GM21619 (cell line): Measurements from ENCODE around the gene SPTBN5.

Experiments
- ATAC-seq: cut with Tn5 transposase; IDR thresholded peaks from one replicate; pipeline ENCODE4 v1.9.1; 2021; ENCODE audit not compliant: unreplicated experiment

Gene SPTBN5

DNA sequence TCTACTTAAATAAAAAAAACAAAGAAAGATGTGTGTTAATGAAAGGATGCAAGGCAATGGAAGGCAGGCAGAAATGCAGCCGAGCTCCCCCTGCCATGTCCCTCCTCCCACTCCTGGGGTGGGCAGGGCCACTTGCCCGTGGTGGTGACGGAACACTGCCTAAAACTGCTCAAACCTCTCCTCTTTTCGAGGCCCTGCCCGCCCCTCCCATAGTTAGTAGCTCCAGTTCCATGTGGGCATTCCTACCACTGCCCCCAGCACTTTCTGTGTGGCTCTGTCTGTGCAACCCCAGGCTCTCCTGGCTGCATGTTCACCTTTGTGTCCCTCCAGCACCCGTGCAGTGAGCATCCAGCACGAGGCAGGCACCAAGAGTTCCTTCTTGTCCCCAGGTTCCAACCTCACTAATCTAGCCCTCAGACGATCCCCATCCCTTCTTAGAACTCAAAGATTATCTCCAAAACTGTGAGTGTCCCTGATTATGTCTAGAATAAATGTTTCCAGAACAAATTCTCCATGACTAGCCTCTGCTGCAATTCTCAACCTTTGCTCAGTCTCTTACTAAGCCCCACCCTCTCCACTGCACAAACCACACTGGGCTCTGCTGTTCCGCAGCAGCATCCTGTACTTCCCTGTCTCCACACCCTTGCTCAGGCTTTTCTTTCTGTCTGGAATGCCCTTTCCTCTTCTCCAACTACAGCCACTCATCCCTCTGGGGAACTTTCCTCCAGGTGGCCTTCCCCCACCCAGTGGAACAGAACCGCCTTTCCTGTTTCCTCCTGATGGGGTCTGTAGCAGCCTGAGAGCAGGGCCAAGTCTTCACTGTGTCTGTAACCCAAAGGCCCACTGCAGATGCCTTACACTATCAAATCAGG is 32.6 kb upstream of the SPTBN5 start:
- no peak for ATAC-seq

GRCh38 chr15:41925086-41925608 is 31.3 kb upstream of the SPTBN5 start:
- no peak for ATAC-seq

- ATAC-seq: no peak
These were observed 29.6 kb upstream of the SPTBN5 start for GRCh38 chr15:41923401-41923997.

DNA sequence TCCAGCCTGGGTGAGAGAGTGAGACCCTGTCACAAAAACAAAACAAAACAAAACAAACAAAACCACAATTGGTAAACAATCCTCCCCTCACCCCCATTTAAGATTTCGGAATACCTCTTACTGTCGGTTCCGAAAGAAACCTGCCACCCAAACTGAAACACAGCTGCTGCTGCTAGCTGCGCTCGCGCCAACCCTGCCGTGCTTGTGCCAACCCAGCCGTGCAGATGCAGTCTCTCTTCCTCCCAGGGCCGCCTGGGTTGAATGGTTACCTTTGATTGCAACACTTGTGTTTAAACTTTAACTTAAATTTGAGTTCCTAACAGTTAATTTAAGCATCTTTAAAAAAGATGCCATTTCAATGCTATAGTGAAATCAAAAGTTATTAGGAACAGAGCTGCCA is 28.5 kb upstream of the SPTBN5 start:
- no peak for ATAC-seq

- no peak for ATAC-seq
These were observed 27.8 kb upstream of the SPTBN5 start for GRCh38 chr15:41921639-41922038.

DNA sequence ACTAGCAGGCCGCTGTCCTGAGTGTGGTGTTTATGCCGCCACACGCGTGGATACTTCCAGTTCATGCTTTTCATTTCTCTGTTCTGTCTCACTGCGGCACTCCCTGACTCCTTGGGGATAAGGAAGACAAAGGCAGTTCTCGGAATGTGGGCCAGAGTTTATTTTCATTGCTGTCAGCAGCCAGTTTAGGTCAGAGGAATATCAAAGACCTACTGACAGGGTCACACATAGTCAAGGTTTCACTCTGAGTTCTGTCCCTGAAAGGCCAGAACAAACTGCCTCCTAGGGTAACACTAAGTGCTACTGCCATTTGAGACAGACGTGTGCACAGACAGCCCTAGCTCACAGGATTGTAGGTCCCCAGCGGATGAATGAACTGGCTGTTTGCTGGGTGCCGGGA is 27.3 kb upstream of the SPTBN5 start:
- ATAC-seq: no peak

DNA sequence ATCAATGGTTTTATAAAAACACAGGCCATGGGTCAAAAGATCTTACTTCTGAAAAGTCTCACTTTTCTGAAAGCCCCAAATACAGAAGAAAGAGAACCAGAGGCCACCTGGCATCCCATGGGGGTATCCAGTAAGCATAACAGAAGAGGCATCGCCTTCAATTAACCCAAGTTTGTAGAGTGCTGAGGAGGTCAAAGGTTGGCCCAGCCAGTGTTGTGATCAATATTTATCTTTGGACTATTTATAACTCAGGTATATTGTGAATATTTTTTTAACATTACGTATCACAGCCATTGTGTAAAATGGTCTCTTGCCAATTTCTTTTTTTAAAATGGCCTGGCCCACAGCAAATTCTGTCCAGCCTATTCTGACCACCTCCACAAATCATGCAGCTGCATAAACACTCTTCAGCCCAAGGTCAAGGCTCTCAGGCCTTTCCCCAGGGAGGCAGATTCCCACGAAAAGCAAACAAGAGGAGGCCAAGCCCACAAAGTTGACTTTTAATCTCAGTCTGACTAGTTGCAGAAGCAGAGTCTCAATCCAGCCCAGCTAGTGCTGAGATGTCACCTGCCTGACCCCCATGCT is 26.2 kb upstream of the SPTBN5 start:
- ATAC-seq: no peak

GRCh38 chr15:41919201-41919820 is 25.5 kb upstream of the SPTBN5 start:
- no peak for ATAC-seq

GRCh38 chr15:41918506-41919126 is 24.8 kb upstream of the SPTBN5 start:
- ATAC-seq: no peak

DNA sequence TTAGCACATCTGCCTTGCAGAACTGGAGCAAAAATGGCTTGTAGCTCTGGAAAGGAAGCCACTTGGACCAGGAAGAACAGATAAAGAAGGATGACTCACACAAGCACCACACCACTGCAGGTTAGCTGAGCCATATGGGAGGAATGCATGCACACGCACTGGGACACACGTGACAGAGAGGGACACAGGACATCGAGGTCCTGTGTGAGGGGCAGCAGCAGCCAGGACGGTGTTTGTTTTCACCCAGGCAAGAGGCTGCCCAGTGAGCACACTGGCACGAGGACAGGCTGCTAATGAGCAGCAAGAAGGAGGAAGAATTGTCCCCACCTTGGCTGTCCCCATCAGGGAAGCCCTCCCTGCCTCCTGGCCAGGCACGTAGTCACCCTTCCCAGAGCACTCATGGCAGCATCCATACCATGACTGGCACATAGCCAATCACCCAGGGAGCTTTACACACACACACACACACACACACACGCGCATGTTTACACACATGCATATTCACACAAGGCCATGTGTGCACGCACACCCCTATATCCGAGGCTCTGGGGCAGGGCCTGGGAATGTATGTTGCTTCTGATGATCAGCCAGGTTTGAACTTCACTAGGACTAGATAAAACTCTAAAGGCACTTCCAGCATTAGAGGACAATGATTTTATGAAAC is 24.0 kb upstream of the SPTBN5 start:
- no peak for ATAC-seq

GRCh38 chr15:41915255-41915994 is 21.6 kb upstream of the SPTBN5 start:
- ATAC-seq: no peak

- no peak for ATAC-seq
These were observed 20.6 kb upstream of the SPTBN5 start for GRCh38 chr15:41914411-41914810.

DNA sequence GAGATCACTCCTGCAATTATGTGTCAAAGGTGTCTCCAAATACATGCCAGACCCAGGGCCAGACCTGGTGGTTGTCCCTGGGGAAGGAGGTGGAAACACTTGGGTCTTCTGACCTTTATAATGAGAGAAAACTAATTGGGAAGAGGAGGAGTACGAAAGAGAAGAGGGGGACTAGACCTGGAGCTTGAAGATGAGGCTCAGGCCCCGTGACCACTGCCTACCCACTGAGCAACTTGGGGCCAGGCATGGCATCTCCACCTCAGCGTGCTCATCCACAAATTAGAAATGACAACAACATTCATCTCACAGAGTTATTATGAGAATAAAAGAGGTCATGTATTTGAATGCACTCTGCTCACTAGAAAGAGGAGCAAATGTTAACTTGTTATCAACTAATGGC is 19.4 kb upstream of the SPTBN5 start:
- no peak for ATAC-seq

- ATAC-seq: no peak
These were observed 18.0 kb upstream of the SPTBN5 start for GRCh38 chr15:41911691-41912345.

DNA sequence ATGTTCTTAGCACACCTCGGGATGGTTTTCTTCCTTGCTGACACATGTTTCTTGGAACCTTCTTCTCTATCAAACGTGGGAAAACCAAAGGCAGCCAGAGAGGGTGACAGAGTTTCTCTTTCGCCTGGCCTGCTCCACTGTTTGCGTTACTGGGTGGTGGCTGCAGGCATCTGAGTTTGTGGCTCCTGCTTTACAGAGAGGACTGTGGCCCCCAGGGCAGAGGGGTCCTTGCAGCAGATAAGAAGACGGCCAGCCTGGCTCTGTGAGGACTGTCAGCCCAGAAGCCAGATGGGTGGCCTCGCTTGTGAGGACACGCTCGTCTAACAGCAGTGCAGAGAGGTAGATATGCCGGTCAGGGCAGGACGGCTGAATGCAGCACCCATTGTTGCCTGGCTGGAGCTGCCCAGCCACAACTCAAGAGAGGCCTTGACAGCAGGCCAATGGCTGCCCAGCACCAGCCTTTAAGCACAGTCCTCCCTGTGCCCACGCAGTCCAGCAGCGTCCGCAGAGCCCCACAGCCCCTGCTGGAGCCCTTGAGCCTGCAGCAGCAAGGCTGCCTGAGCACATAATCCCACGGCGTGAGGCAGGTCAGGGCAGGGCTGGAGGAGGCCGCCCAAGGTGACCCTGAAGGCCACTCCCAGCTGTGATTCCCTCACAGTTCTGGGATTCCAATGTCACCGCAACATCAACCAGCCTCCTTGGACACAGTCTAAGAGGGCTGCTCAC is 15.0 kb upstream of the SPTBN5 start:
- no peak for ATAC-seq

GRCh38 chr15:41907141-41907540 is 13.3 kb upstream of the SPTBN5 start:
- ATAC-seq: no peak

DNA sequence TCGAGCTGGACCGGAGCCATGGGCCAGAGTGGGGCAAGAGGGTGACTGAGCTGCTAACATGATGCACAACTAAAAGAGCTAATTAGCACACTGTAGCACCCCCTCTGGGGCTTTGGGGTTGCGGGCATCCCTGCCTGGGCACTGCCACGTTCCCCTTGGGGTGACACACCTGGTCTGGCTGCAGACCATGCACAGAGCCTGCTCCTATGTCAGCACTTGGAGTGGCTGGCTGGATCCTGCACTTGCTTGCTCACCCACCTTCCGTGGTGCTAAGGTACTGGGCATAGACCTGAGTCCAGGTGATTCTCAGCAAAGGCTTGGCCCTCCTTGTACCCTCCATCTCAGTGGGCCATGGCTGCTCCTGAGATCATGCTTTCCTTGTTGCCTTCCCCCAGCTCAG is 12.8 kb upstream of the SPTBN5 start:
- ATAC-seq: no peak

DNA sequence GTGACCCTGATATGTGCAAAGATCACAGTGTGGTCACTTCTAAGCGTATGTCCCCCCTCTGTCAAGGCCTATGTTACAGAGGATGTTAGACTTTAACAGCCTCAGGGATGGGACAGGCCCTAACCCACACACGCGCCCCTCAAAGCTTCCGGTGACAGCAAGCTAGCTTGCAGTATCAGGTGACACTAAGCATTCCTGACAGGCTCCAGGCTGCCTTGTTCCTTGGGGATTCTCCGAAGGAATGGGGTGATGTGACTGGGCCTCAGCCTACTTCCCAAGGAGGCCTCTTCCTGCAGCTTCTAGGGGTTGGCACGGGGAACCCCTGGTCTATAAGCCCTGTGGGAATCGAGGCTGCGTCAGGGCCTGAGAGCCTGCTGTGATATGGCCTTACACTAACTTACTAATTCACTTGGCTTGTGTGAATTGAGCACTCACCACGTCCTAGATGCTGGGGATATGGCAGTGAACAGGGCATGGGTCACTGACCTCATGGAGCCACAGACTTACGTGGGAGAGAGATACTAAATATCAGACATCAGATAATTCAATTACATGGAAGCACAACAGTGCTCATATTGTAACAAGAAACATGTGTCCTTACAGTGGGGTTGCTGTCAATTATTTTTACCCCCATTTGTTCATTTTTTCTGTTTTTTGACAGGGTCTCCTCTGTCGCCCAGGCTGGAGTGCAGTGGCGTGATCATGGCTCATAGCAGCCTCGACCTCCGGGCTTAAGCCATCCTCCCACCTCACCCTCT is 11.4 kb upstream of the SPTBN5 start:
- ATAC-seq: no peak
